HG03457 (cell line): ENCODE results near the gene EYA2.

ENCODE experiments used
- ATAC-seq: cut with Tn5 transposase; IDR thresholded peaks from one replicate; pipeline ENCODE4 v1.9.1; 2021; ENCODE audit warnings: moderate number of reproducible peaks; ENCODE audit not compliant: unreplicated experiment

Gene EYA2

DNA sequence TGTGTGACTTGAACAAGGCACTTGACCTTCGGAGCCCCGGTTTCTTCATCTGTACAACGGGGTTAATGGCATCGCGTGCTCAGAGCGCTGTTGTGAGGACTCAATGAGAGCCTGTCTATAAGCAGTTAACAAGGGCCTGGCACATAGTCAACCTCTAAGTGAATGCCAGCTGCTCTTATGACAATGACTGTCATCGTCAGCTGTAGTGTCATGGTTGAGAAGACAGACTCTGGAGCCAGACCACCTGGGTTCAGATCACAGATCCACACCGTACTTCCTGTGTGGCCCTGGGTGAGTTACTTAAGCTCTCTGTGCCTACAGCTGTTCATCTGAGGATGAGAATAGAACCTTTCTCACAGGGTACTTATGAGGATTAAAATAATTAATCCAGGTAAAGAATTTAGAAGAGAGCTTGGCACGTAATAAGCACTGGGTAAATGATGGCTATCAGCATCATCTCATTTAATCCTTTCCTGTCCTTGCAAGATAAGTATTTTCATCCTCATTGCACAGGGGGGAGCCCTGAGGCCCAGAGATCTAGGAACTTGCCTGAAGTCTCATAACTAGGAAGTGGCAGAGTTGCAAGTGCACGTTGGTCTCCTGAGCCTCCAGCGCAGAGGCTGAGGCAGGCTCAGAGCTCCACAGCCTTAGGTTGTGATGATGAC lies 105.3 kb downstream of the EYA2 start:
- ATAC-seq: no peak

- no peak for ATAC-seq
Observed at GRCh38 chr20:47003223-47003622, 108.6 kb downstream of the EYA2 start.

- ATAC-seq: no peak
Observed at GRCh38 chr20:47004179-47004578, 109.5 kb downstream of the EYA2 start.

GRCh38 chr20:47007826-47008655 lies 113.4 kb downstream of the EYA2 start:
- no peak for ATAC-seq

DNA sequence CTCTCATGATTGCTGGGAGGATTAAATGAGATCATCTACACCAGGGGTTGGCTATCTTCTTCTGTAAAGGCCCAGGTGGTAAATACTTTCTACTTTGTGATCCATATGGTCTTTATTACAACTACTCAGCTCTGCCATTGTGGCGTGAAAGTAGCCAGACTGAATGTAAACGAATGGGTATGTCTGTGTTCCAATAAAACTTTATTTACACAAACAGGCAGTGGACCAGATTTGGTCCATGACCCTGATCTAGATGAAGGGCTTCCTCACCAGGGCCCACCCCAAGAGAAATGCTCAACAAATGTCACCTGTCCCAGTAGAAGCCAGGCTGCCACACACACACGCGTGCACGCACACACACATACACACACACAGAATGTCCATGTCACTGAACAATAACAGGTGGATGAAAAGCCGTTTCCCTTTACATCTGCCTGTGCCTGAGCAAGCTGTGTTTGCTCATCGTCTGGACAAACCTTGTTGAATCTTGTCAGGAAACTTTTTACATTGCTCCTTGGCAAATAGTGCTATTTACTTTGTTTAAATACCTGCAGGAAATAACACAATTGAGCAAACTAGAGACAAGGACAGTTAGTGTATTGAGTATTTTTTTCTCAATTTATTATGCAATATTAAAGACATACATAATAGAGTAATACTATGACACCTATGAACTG lies 114.3 kb downstream of the EYA2 start:
- no peak for ATAC-seq

DNA sequence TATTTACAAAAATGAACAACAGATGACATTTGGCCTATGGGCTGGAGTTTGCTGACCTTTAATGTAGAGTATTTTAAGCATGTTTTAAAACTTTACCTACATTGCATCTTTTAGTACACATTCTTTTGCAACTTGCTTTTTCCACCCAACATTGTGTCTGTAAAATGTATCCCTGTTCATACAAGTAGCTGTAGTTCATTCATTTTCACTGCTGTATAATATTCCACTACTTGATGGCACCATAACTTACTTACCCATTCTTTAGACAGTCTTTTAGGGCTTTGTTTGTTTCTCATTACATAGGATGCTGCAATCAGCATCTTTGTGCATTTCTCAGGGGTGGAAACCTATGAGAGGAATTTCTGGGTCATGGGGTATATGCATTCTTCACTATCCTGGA lies 115.1 kb downstream of the EYA2 start:
- ATAC-seq: no peak

DNA sequence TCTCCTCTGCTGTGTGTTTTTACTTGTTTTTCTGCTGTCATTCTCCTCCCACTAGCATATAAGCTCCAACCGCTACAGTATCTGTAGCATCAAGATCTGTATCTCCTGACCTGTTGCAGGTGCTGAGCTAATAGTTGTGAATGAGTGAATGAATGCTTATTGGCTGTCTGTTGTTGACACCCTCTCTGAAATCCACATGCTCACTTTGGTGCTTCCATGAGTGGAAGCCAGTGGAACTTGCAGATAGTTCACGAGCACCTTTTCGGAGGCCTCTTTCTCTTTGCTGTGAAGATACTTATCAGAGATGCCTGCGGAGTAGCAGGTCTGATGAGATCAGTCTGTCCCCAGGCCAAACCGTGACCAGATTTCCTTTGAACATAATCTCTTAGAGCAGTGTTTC lies 117.3 kb downstream of the EYA2 start:
- ATAC-seq: no peak

GRCh38 chr20:47013606-47014005 lies 119.0 kb downstream of the EYA2 start:
- ATAC-seq: no peak

DNA sequence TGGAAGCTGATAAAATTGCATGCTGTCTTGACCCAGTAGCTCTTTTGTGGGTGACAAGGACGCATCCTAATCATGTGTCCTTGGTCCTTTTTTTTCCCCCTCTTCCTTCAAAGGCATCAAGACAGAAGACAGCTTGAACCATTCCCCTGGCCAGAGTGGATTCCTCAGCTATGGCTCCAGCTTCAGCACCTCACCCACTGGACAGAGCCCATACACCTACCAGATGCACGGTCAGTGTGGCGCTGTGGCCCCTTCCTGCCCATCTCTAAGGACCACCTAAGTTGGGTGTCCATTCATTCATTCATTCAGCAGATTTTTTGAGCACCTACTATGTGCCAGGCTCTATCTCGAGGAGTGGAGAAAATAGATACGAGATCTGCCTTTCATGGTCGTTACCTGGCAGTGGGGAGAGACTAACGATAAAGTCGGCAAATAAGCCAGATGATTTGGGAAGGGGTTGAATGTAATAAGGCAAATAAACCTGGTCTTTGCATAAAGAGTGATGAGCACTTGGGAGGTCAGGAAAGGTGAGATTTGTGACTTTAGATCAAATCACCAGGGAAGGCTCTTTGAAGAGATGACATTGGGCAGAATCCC lies 121.5 kb downstream of the EYA2 start:
- no peak for ATAC-seq

DNA sequence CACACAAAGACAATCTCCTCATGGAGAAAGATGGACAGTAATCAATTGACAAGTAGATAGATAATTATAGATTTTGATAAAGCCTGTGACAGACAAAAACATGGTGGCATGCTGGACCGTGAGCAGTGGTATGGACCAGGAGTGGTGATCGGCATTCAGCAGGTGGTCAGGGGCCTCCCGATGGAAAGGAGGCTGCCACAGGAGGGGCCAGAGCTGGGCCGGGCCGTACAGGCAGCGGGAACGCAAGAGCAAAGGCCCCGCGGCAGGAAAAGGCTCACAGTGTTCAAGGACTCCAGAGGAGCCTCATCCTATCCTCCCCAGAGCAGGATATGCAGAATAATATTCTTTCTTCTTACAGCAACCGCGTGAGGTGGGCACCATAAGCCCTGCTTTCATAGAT lies 123.7 kb downstream of the EYA2 start:
- no peak for ATAC-seq

DNA sequence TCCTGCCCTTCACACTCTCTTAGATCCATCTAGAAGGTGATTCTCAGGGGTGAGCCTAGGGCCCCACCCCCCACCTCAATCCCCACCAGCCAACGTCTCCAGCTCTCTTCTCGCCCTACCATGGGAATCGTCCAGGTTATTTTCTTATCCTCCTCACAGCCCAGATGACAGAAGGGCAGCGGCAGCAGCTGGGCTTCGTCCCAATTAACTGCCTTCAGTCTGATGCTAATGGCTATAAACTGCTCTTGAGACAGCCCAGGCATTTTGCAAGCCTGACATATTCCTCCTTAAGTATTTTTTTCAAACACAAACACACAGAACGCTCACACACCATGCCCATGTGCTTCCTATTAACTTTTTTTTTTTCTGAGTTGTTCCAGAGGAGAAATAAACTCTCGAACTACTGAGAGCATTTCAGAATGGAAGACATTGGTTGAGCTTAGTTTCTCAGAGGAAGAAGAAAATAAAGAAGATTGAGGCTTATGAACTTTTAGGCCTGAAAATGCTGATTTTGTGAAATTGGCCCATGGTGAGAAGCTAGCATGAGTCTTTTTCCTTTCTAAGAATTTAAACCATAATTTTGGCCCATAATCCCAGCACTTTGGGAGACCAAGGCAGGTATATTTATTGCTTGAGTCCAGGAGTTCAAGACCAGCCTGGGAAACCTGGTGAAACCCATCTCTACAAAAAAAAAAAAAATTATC lies 124.6 kb downstream of the EYA2 start:
- ATAC-seq: no peak

DNA sequence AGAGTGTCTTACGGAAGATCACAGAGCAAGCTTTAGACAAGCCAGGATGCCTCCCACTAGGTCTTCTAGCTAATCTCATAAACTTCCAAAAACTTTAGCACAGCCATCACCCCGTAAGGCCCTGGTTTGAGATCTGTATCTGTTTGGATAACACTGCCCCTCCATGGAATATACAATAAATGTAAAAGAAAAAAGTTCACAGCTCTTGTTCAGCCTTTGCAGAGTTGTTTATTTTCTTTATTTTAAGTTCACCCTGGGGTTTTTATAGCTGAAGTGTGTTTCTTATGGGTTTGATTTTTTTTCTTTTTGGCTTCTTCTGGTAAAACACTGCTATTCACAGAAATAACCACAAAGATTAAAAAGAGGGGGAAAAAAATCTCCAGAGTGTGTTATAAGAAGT lies 125.6 kb downstream of the EYA2 start:
- no peak for ATAC-seq

DNA sequence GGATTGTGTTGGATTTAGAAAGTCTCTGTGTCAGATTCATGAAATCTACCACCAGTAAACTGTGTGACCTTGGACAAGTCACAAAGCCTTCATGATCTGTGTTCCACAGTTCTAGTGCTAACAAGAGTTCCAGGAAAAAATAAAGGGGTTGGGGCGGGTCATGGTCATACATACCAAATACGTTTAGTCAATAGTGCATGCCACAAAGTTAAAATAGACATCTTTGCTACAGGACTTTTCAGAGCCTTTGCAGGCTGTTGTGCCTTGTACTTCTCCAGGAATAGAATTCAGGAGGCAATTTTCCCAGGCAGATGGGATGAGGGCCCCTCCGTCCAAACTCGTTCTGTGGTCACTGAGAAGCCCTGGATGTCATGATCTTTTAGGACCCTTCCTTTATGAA lies 127.2 kb downstream of the EYA2 start:
- ATAC-seq: no peak

- no peak for ATAC-seq
Observed at GRCh38 chr20:47024461-47024937, 129.9 kb downstream of the EYA2 start.

GRCh38 chr20:47027042-47027441 lies 132.4 kb downstream of the EYA2 start:
- ATAC-seq: no peak

DNA sequence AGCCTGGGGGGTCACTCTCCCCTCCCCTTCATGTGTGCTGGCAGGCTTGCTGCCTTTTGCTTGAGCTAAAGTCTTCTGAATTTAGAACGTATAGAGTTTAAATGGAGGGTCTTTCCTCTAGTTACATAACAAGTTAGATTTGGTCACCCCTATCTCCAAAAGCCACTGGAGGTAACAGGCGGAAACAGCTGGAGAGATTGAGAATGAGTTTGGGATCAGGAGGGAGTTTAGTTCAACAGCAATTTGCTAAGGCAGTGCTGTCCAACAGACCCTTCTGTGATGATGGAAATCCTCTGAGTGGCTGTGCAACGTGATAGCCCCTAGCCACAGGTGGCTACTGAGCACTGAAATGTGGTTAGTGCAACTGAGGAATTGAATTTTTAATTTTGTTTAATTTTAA lies 132.8 kb downstream of the EYA2 start:
- no peak for ATAC-seq

DNA sequence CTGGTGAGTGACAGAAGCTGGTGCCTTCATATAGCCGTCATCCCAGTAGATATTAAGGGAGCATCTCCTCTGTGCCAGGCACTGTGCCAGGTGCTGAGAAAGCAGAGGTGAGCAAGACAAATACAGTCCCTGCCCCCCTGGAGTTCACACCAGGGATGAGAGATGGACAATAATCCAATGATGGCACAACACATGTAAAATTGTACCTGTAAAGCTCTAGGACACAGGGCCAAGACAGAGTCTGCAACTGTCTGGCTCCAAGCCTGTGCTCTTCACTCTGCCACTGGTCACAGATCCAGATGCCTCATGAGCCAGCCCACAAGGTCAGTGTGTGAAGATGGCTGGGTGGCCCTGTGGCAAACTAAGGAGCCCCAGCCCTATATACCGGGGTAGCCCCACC lies 133.8 kb downstream of the EYA2 start:
- no peak for ATAC-seq

GRCh38 chr20:47029845-47030244 lies 135.2 kb downstream of the EYA2 start:
- ATAC-seq: no peak

GRCh38 chr20:47030271-47030810 lies 135.7 kb downstream of the EYA2 start:
- ATAC-seq: no peak

GRCh38 chr20:47031004-47031403 lies 136.4 kb downstream of the EYA2 start:
- ATAC-seq: no peak

GRCh38 chr20:47031821-47032220 lies 137.2 kb downstream of the EYA2 start:
- no peak for ATAC-seq
